NOMO-1 treated with DMSO at 0.1 percent for 48 hours (cell line): Measurements from ENCODE around the gene RUFY4.
A peak's percentile ranks its signal among the peaks of the same experiment; 100 is the strongest.

Source experiments
- DNase-seq: peaks from one replicate; lab custom pipeline; 2025; ENCODE audit not compliant: unreplicated experiment; lab: John Stamatoyannopoulos, UW

The RUFY4 gene

GRCh38 chr2:218068721-218069334 lies at the start of gene RUFY4:
Gene RUFY4, plus strand, starts transcription at chr2:218069253. Its CDS starts 1,353 bp downstream, at chr2:218070606.
- peak; percentile 82 for DNase-seq

GRCh38 chr2:218019411-218020060 lies 49.5 kb upstream of the RUFY4 start:
- DNase-seq = peak; percentile 72

- DNase-seq = no peak
Measured at GRCh38 chr2:218020281-218020680, 48.8 kb upstream of the RUFY4 start.

GRCh38 chr2:218020966-218021535 lies 48.0 kb upstream of the RUFY4 start:
- no peak for DNase-seq

GRCh38 chr2:218021536-218022071 lies 47.4 kb upstream of the RUFY4 start:
- DNase-seq = no peak

- DNase-seq = no peak
Measured at GRCh38 chr2:218022131-218022850, 46.8 kb upstream of the RUFY4 start.

GRCh38 chr2:218022851-218023530 lies 46.1 kb upstream of the RUFY4 start:
- no peak for DNase-seq

GRCh38 chr2:218023636-218024035 lies 45.4 kb upstream of the RUFY4 start:
- no peak for DNase-seq

- DNase-seq = no peak
Measured at GRCh38 chr2:218024336-218024735, 44.7 kb upstream of the RUFY4 start.

- no peak for DNase-seq
Measured at GRCh38 chr2:218024871-218025270, 44.2 kb upstream of the RUFY4 start.

GRCh38 chr2:218026244-218026643 lies 42.8 kb upstream of the RUFY4 start:
- DNase-seq = no peak

- no peak for DNase-seq
Measured at GRCh38 chr2:218026676-218027425, 42.2 kb upstream of the RUFY4 start.

GRCh38 chr2:218027426-218028188 lies 41.4 kb upstream of the RUFY4 start:
- DNase-seq = no peak

- no peak for DNase-seq
Measured at GRCh38 chr2:218028189-218028495, 40.9 kb upstream of the RUFY4 start.

- DNase-seq = no peak
Measured at GRCh38 chr2:218028562-218029348, 40.3 kb upstream of the RUFY4 start.

GRCh38 chr2:218029366-218030360 lies 39.4 kb upstream of the RUFY4 start:
- no peak for DNase-seq

GRCh38 chr2:218030409-218031195 lies 38.5 kb upstream of the RUFY4 start:
- DNase-seq = no peak
